Fibroblast of villous mesenchyme (primary cell): Measurements from ENCODE around the gene CDHR3. TPM values are rescaled to one million over a fixed set of nuclear protein-coding genes. Genes with fewer than 3 reads are reported as not detected.

Experiments used
- DNase-seq: peaks from one replicate; pipeline ENCODE4 v3.0.0-alpha.2; 2010; ENCODE audit warnings: low read depth
- H3K4me3 ChIP-seq: 2 replicates; pipeline ENCODE4 v1.5.1; 2011; ENCODE audit warnings: low read depth, mild to moderate bottlenecking, low read length
- total RNA-seq: library from RNA; depleted of rRNA; stranded (reverse); fragments of >200 nt; gene quantifications from 2 replicates; pipeline ENCODE4 v1.2.3, GENCODE V29; 2012
- TF ChIP-seq, protein P1 (sequence below): IDR thresholded peaks from 2 replicates; pipeline ENCODE4 v1.5.1; 2012; ENCODE audit warnings: low read depth, mild to moderate bottlenecking, low read length; ENCODE audit not compliant: insufficient read depth

Gene CDHR3
- total RNA-seq, 1 donor = 9.1 TPM

GRCh38 chr7:105931179-105931578, 31.9 kb upstream of the CDHR3 start:
- H3K4me3 ChIP-seq = no peak overlapping the region
- no peak for DNase-seq
- TF ChIP-seq, protein P1, sequence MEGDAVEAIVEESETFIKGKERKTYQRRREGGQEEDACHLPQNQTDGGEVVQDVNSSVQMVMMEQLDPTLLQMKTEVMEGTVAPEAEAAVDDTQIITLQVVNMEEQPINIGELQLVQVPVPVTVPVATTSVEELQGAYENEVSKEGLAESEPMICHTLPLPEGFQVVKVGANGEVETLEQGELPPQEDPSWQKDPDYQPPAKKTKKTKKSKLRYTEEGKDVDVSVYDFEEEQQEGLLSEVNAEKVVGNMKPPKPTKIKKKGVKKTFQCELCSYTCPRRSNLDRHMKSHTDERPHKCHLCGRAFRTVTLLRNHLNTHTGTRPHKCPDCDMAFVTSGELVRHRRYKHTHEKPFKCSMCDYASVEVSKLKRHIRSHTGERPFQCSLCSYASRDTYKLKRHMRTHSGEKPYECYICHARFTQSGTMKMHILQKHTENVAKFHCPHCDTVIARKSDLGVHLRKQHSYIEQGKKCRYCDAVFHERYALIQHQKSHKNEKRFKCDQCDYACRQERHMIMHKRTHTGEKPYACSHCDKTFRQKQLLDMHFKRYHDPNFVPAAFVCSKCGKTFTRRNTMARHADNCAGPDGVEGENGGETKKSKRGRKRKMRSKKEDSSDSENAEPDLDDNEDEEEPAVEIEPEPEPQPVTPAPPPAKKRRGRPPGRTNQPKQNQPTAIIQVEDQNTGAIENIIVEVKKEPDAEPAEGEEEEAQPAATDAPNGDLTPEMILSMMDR = no peak

DNA sequence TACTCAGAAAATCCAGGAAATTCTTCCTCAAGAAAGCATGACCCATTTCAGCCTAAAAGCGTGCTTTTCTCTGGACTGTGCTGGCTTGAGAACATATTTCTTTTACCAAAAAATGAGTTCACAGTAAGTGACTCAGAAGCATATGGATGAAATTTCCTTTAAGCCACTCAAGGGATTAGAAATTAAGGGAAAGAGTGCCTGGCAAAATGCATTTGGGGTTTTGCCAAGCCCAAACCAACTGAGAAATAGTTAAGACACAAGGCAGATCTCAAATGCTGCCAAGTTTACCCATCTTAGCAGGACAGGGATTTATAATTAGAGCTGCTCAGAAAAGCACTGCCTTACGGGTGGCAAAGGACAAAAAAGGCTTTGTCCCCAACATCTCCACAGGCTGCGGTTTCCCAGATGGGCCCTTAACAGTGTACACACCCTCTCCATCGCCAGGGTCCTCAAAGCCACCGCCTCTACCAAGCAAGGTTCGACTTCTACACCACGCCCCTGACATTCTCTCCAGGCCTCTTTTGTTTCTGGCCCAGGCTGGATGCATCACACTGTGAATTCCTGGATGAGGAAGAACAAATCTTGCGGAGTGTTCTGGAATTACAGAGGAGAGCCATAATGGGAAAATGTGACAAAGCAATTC, 30.1 kb upstream of the CDHR3 start:
- peak; percentile 77 for DNase-seq
- TF ChIP-seq, protein P1 = no peak
- no peak overlapping the region for H3K4me3 ChIP-seq

GRCh38 chr7:105934572-105935185, 28.4 kb upstream of the CDHR3 start:
- TF ChIP-seq, protein P1 = peak; percentile 49
- peak; percentile 82 for DNase-seq
- no peak overlapping the region for H3K4me3 ChIP-seq

DNA sequence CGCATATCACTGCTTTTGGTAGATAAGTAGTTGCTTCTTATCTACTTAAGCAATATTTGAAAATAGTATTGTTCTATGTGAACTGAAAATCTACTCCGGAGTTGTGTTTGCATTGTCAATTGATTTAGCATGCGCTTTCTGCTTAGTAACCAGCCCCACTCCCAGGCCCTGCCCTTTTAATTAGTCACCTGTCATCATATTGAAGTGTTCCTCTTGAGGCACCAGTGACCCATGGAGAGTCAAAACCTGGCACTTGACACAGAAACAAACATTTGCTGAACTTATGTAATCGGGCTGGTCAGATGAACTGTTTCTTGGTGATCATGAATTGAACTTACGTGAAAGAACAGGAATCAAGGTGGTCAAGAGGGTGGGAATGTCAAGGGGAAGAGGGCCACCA, 27.8 kb upstream of the CDHR3 start:
- TF ChIP-seq, protein P1 = no peak
- no peak for DNase-seq
- no peak overlapping the region for H3K4me3 ChIP-seq

- TF ChIP-seq, protein P1 = no peak
- DNase-seq = no peak
- no peak overlapping the region for H3K4me3 ChIP-seq
These were observed 25.7 kb upstream of the CDHR3 start for GRCh38 chr7:105937411-105937810.

GRCh38 chr7:105940109-105940508, 23.0 kb upstream of the CDHR3 start:
- no peak for DNase-seq
- TF ChIP-seq, protein P1 = no peak
- no peak overlapping the region for H3K4me3 ChIP-seq
